HG03097 (cell line): ENCODE data around the gene C20orf204.

Source experiments
- ATAC-seq: cut with Tn5 transposase; IDR thresholded peaks from one replicate; pipeline ENCODE4 v1.9.1; 2021; ENCODE audit not compliant: unreplicated experiment, low FRiP score

Gene C20orf204

GRCh38 chr20:64069209-64069613 lies 33.2 kb downstream of the C20orf204 start:
- no peak for ATAC-seq

DNA sequence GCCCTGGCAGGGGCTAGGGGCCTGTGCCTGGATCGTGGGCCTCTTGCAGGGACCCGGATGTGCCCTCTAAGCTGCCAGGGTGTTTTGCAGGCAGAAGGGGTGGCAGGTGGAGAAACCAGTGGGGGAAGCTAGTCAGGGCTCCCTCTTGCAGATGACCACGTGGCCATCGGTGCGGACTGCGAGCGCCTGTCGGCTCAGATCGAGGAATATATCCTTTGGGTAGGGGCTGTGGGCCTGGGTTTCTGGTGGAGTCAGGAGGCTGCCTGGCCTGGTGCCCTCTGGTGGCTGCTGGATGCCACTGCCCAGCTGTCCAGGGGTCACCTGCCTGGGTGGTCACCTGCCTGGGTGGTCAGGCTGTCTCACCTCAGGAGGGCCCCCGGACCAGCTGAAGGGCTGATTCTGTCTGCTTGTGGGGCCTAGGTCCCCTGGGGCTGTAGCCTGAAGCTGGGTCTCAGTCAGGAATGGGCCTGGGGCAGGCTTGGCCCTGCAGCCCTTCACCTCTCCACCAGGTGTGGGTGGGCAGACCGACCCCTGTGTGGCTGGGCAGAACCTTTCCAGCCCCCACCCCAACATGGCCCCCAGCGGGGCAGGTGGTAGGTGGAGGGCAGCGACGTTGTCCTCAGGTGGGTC lies 33.7 kb downstream of the C20orf204 start:
- no peak for ATAC-seq

- ATAC-seq = no peak
Measured at GRCh38 chr20:64070244-64070993, 34.4 kb downstream of the C20orf204 start.

- ATAC-seq = no peak
Measured at GRCh38 chr20:64071341-64072332, 35.7 kb downstream of the C20orf204 start.

GRCh38 chr20:64072498-64073063 lies 36.6 kb downstream of the C20orf204 start:
- no peak for ATAC-seq

DNA sequence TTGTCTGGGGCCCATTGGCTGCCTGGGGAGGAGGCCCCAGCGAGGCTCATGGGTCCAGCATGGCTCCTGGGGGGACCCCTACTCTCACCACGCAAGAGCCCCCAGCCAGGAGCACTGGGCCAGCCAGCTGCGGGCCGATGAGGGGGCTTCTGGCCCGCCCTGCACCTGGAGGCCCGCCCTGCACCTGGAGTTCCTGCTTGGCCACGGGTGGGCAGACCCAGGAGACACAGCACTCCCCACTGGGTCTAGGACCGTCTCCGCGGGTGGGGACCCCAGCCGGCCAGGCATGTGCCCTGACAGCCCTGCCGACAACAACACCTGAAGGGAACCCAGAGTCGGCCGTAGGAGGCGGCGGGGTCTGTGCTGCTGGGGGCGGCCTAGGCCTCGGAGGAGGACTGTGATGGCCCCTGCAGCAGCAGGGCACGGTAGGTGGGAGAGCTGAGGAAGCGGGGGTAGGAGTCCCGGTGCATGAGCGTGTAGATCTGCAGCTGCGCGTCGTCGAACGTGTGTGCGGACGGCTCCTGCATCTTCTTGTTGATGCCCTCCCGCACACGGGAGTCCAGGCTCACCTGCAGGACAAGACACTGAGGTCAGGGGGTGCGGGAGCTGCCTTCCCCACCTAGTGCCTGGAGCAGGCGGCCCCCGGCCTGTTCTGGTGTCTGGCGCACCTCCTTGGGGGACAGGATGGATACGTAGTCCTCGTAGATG lies 37.6 kb downstream of the C20orf204 start:
- ATAC-seq = no peak

DNA sequence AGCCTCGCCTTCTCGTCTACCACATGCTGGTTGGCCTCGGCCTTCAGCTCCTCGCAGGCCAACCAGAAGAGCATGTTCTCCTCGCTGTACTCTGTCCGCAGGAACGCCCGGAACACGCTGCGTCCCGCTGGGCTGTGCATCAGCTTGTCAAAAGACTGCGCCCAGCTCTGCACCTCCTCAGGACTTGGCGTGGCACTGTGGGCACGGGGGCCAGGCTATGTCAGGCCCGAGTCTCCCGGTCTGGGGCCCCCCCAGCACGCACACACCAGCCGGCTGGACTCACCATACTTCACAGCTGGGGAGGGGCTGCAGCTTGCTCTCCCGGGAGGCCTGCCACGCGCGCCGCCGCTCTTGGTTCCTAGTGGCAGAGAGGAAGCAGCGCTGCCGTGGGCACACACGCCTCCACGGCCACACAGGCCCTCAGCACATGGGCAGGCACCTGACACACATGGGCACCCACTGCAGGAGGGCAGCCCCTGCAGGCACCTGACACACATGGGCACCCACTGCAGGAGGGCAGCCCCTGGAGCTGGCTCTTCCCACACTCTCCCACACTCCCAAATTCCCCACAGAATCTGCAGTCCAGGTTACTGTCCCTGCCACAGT lies 38.3 kb downstream of the C20orf204 start:
- ATAC-seq = no peak

GRCh38 chr20:64074963-64075362 lies 39.0 kb downstream of the C20orf204 start:
- no peak for ATAC-seq

DNA sequence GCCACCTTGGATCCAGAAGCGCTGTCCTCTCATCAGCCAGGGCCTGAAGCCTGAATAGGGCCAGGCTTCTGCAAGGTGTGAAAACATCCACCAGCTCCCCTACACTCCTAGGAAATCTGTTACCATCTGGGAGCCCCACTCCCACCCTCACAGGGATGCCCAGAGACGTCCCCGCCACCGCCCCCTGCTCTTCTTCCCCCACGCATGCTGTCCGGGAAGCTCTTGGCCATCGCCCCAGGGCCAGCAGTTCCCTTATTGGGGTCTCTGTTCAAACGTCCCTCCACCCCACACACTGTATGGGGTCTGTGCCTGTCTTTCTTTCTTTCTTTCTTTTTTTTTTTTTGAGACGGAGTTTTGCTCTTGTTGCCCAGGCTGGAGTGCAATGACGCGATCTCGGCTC lies 39.6 kb downstream of the C20orf204 start:
- ATAC-seq = no peak

DNA sequence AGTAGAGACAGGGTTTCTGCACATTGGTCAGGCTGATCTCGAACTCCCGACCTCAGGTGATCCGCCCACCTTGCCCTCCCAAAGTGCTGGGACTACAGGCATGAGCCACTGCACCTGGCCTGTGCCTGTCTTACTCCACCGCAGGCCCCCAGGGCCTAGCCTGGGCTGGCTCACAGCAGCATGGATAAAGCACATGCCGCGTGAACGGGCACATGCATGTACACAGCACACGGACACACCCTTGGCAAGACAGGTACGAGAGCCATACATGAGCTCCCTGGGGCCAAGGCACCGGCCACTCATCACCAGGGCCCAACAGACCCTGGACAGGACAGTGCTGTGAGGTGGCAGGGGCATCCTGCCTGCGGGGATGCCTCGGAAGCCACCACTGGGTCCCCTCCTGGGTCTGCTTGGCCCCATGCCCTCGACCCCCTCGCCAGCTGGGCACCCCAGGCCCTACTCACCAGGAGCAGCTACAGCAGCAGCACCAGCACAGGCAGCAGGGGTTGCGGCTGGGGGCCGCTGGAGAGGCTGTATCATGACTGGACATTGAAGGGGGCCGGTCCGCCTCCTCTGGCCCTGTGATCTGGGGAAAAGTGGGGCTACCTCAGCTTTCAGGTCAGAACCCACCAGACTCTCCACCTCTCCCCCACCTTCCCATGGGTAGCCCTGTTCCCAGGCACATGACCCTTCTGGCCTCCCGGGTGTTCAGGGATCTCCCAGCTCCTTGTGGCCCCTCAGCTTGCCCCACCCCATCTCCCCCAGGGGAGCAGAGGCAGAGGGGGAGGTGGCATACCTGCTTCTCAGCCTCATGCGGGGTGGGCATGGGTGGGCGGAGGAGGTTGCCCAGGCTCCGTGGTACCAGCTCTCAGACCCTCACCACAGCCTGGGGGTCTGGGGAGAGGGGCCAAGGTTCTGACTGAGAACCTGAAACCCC lies 40.3 kb downstream of the C20orf204 start:
- no peak for ATAC-seq

DNA sequence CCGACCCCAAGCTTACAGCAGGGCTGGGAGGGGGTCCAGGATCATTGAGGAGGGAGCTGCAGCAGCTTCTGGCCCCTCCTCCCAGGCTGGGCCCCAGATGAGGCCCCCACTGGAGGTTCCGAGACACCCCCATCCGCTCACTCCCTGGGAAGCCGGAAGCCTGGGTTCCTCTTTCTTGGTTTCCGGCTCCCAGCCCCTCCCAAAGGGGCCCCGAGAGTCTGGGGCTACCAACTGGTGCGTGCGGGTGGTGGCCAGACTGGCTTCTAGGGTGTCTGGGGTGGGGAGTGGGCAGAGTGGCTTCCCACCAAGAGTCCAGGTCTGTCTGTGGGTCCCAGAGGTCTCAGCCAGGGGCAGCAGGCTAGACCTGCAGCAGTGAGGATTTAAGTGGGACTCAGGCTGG lies 41.1 kb downstream of the C20orf204 start:
- ATAC-seq = no peak

DNA sequence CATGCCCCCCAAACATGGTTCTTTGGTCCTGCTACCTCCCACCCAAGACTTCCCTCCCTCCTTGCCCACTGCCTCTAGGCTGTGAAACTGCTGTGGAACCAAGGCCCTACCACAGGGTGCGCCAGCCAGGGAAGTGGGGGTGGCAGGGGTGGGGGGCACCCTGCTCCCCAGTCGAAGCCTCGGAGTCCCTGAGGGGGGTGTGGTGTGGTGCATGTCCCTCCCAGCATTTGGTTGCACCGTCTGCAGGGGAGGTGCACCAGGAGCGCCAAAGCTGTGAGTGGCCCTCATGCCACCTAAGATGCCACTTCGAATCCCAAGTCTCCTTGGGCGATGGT lies 41.5 kb downstream of the C20orf204 start:
- ATAC-seq = no peak

- no peak for ATAC-seq
Measured at GRCh38 chr20:64077876-64078551, 42.0 kb downstream of the C20orf204 start.

GRCh38 chr20:64078934-64079272 lies 42.9 kb downstream of the C20orf204 start:
- no peak for ATAC-seq

DNA sequence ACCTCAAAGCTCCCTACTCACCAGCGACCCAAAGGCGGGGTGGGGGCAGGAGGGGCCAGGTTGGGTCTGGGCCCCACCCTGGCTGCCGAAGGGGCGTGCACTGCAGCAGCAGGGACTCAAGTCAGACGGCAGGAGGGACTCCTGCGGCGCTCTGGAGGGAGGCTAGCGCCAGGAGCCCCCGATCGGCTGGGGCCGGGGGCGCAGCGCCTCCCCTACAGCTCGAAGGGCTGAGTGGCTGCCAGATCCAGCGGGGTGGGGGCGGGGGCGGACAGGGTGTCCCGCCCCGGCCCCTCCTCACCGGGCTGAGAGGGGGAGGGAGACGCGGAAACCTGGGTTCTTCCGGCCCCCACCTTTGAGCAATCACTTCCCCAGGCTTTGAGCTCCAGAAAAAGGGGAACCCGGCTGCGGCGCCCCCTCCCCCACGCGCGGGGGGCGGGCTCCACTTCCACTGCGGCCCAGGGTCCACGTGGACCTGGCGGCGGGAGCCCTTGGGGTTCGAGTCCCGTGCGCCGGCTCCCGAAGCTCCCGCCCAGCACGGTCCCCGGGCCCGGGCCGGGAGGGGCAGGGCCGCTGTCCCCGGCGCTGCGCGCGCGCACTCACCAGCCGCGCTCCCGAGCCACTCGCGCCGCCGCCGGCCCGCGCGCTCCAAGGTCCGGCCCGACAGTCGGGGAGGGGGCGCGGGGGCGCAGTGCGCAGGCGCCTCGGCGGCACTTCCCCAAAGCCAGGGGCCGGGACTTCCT lies 43.5 kb downstream of the C20orf204 start, which contains the start of gene RGS19:
Gene RGS19 (minus strand): TSS at position 246 of the 740 bp plus-strand sequence. CDS start 2,632 bp downstream, outside the sequence.
- peak; percentile 29 for ATAC-seq

DNA sequence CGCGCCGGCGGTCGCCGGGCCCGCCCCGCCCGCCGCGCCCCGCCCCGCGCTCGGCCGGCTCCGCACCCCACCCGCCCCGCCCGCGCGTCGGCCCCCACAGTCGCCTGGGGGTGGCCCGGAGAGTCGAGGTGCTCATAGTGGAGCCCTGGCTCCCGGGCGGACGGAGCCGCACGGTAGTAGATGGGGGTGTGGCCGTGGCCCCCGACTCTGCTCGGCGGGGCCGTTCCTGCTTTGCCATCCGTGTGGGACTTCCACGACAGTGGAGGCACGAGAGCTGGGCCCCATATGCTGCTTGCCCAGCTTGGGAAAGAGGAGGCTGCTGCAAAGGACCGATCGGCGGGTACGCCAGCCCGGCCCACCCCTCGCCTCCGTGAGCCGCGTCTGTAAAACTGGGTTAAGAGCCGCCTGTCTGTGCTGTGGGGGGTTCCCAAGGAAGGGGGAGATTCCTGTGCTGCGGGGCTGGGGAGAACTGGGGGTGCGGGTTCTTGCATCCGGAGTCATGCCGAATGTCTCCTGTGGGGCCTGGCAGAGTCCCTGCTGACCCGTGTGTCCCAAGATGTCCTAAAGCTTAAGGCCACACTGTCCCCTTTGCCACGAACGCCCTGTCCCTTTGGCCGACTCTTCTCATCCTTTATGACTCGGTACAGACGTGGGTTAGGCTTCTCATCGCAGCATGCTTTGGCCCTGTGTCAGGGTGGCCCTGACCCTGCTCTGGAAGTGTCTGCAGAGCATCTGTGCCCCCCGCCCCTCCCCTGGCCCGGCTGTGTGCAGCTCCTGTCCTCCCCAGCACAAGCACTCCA lies 44.2 kb downstream of the C20orf204 start, which contains the start of gene OPRL1:
Gene OPRL1 (plus strand): TSS at position 70 of the 800 bp plus-strand sequence. CDS start 12,639 bp downstream, outside the sequence.
- ATAC-seq = no peak
